ENCODE results near the gene PRR16. TPM values are rescaled to one million over a fixed set of nuclear protein-coding genes. Genes with fewer than 3 reads are reported as not detected.

PRR16 gene
- total RNA-seq, 1 experiment from 2014 or later, result 0.42 TPM

- H3K9me3 Mint-ChIP-seq, result peaks cover 11% of the 10 kb centered on the region
- H3K4me3 Mint-ChIP-seq, result no peak overlapping the region
- POLR2A ChIA-PET, result no interaction called here
- TF ChIP-seq FOXP1 (CRISPR knock-in tag; IDR thresholded peaks at IDR 0.05; ENCODE audit: borderline replicate concordance), result no peak
- no peak for TF ChIP-seq ATF6 (CRISPR knock-in tag; IDR thresholded peaks at IDR 0.05)
- TF ChIP-seq CTCF (IDR thresholded peaks at IDR 0.05), result no peak
- TF ChIP-seq AR (CRISPR knock-in tag; IDR thresholded peaks at IDR 0.05), result no peak
- no peak for TF ChIP-seq RORB (CRISPR knock-in tag; IDR thresholded peaks at IDR 0.05)
- no peak for TF ChIP-seq ZBTB21 (CRISPR knock-in tag; IDR thresholded peaks at IDR 0.05; ENCODE audit: borderline replicate concordance)
- TF ChIP-seq ETV6 (CRISPR knock-in tag; IDR thresholded peaks at IDR 0.05), result no peak
- no peak for TF ChIP-seq HMGA2 (CRISPR knock-in tag; IDR thresholded peaks at IDR 0.05)
- TF ChIP-seq ZBTB43 (CRISPR knock-in tag; IDR thresholded peaks at IDR 0.05), result no peak
- no peak for TF ChIP-seq ATF1 (CRISPR knock-in tag; IDR thresholded peaks at IDR 0.05)
- no peak for TF ChIP-seq GRHL2 (CRISPR knock-in tag; IDR thresholded peaks at IDR 0.05; ENCODE audit: insufficient replicate concordance, severe bottlenecking)
- no peak for TF ChIP-seq ZMAT4 (CRISPR knock-in tag; IDR thresholded peaks at IDR 0.05)
- TF ChIP-seq MXD4 (CRISPR knock-in tag; IDR thresholded peaks at IDR 0.05; ENCODE audit: borderline replicate concordance), result no peak
- no peak for ATAC-seq
- no peak for DNase-seq (ENCODE audit: low spot score)
- H3K27me3 Mint-ChIP-seq (ENCODE audit: low read depth), result peaks cover 47% of the 10 kb centered on the region
- no peaks in the 10 kb centered on the region for H3K36me3 Mint-ChIP-seq
- CTCF ChIA-PET, result no interaction called here
- H3K4me1 Mint-ChIP-seq, result peaks cover 9% of the 10 kb centered on the region
- no peak overlapping the region for H3K27ac Mint-ChIP-seq
Observed at GRCh38 chr5:120614531-120615180, 150.6 kb downstream of the PRR16 start.

GRCh38 chr5:120615967-120616645, 152.0 kb downstream of the PRR16 start:
- H3K9me3 Mint-ChIP-seq, result peaks cover 6% of the 10 kb centered on the region
- peaks cover 62% of the 10 kb centered on the region for H3K27me3 Mint-ChIP-seq (ENCODE audit: low read depth)
- DNase-seq (ENCODE audit: low spot score) (no peak), ATAC-seq (peak; percentile 86)
- H3K36me3 Mint-ChIP-seq, result no peaks in the 10 kb centered on the region
- ChIA-PET POLR2A (no interaction called here), CTCF (interaction anchor here (0.6 kb wide), 1 partner anchor 40 kb away, joined by 3 read pairs; no protein-coding TSS in a partner anchor)
- H3K4me1 Mint-ChIP-seq, result peaks cover 9% of the 10 kb centered on the region
- TF ChIP-seq NFYB (CRISPR knock-in tag; conservative IDR thresholded peaks at IDR 0.05; ENCODE audit: low read depth) (no peak), KAT7 (CRISPR knock-in tag; IDR thresholded peaks at IDR 0.05; ENCODE audit: borderline replicate concordance) (no peak), AR (CRISPR knock-in tag; IDR thresholded peaks at IDR 0.05) (no peak), ZNF317 (CRISPR knock-in tag; IDR thresholded peaks at IDR 0.05; ENCODE audit: borderline replicate concordance, low read depth) (no peak), PREB (CRISPR knock-in tag; IDR thresholded peaks at IDR 0.05; ENCODE audit: borderline replicate concordance) (no peak), ZNF671 (CRISPR knock-in tag; IDR thresholded peaks at IDR 0.05) (no peak), MYBL2 (CRISPR knock-in tag; IDR thresholded peaks at IDR 0.05) (no peak)
- H3K4me3 Mint-ChIP-seq, result no peak overlapping the region
- no peak overlapping the region for H3K27ac Mint-ChIP-seq

Measured in WTC11 (cell line).